Daoy (cell line): ENCODE results near the gene RASAL3. TPM values are rescaled to one million over a fixed set of nuclear protein-coding genes. Genes with fewer than 3 reads are reported as not detected.
"Not testable (repeated sequence)": the region's sequence is repeated elsewhere in the genome, so short reads cannot be mapped to it uniquely, and the experiment has no call there.

Source experiments
- DNase-seq: peaks from one replicate; pipeline ENCODE4 v3.0.0-alpha.2; 2015; ENCODE audit warnings: low read depth
- total RNA-seq: library from RNA; depleted of rRNA; stranded (reverse); fragments of >200 nt; shearing (Covaris generic); gene quantifications from 2 replicates; pipeline ENCODE4 v1.2.3, GENCODE V29; 2014; rRNA removed

Gene RASAL3
- total RNA-seq, 1 experiment from 2014 or later = not detected

DNA sequence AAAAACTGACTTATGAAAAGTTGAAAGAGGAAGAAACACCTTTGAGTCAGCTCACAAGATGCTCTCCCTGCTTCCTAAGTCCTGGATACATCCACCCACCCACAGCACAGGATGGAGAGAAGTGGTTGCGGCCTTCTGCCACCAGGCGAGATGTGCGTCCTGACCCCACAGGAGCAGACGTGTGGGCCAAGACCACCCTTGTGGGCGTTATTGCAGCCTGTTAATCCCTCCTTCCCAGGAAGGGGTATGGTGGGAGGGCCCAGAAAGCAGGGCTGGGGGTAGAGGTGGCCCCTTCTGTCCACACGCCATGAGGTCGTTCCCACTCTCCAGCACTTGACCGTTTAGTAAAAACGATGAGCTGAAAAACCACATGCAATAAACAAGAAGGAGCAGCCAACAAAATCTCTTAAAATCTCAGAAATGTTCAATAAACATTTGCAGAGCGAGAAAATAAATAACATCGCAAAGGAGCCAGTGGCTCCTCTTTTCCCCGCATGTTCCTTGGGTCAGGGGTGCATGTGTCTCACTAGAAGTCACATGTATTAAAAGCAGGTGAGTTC, 43.1 kb downstream of the RASAL3 start:
- no peak for DNase-seq

DNA sequence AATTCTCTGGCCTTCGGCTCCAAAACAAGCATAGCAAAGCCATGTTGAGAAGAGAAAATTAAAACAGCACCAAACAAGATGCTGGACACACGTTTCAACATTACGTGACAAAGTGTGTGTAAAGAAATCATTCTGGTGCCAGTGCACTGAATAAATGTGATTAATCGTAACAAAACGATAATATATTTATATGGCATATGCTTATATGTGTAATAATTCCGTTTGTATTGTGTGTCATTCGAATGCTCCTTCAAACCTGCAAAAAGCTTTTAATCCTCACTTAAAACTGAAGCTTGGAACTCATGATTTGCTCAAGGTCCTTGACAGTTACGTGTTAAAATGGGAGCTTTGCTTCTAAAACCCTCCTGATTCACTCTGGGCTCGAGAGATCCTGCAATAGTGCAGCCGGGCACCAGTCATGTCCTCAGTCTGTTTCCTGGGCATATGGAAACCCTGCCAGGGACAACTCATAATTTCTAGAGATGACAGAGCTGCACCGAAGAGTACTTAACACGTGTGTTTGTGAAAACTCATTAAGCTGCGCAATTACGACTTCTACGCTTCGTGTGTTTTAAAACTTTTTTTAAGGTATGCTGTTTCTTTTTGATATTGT, 44.8 kb downstream of the RASAL3 start:
- DNase-seq = peak; percentile 21

DNA sequence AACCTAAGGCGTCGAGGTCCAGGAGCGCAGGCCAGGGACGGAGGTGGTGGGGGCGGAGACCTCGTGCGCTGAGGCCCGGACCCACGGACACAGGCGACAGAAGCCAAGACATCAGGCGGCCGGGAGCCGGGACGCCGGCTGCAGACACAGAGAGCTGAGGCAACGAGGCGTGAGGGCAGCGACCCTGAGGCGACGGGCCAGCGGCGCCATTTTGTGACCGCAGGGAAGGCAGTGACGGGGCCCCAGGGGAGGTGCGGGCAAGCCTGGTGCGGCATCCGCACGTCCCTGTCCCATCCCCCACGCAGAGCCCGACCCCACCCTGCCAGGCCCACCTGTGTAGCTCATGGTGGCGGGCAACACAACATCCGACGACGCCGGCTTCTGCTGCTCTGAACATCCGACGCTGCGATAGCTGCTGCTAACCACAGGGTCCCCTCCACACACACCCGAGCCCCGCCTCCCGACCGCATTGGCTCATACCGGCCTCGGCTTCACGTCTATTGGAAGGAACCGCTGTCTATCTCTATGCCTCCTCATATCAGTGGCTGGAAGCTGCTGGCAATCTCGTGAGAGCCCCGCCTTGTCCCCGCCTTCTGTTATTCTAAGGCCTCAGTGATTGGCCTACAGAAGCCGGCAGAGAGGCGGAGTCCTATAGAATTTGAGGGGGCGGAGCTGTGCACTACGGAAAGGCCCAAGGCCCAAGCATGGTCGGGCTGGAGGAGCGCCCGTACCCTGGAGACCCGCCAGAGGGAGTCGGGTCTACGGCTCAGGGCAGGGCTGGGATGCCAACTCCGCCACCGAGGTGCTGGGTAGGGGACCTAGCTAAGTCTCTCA, 45.5 kb downstream of the RASAL3 start, which contains the start of gene AKAP8L:
TSS of gene AKAP8L (minus strand) at position 410 of the 834 bp plus-strand sequence. CDS start at position 345, 65 bp downstream.
- DNase-seq = peak; percentile 99

DNA sequence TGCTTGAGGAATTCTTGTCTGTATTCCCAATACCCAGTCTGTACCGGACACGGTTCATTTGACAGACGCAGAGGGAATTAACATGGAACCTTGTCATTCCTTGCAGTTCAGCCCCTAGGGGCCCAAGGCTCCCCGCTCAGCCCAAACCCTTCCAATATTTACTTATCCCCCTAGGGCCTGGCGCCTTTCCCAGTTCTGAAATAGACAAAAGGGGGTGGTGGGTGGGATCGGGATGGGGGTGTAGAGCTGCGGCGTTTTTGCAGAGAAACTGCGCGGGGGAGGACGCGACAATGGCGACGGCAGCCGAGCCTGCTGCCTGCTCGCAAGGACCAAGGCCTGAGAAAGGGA, 46.1 kb downstream of the RASAL3 start:
- DNase-seq = no peak

DNA sequence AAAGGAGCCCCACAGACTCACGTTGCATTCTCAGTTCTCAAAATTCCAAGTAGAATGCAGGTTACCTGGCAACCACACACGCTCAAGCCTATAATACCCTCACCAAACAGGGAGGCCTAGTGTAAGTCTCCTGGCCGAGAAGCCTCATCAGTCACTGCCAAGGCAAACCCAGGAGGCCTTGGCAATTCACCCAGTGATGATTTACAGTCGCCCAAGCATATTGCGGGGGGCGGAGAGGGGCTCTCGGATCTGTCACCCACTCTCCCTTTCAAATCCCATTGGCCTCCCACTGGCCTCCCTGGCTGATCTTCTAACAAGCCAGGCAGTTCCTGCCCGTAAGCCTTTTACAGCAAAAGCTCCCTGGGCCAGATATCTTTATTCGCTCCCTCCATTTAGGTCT, 46.6 kb downstream of the RASAL3 start:
- no peak for DNase-seq

- DNase-seq = no peak
These were observed 51.5 kb downstream of the RASAL3 start for GRCh38 chr19:15412832-15413231.

DNA sequence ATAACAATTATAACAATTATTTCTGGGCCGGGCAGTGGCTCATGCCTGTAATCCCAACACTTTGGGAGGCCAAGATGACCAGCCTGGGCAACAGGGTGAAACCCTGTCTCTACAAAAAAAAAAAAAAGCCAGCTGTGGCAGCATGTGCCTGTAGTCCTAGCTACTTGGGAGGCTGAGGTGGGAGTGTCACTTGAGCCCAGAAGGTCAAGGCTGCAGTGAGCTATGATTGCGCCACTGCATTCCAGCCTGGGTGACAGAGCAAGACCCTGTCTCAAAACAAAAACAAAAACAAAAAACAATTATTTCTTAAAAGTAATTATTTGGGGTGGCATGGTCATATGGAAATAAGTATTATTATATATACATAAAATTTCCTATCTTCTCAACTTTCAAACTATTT, 53.0 kb downstream of the RASAL3 start:
- not testable (repeated sequence) for DNase-seq

- no peak for DNase-seq
These were observed 59.5 kb downstream of the RASAL3 start for GRCh38 chr19:15404780-15405211.

DNA sequence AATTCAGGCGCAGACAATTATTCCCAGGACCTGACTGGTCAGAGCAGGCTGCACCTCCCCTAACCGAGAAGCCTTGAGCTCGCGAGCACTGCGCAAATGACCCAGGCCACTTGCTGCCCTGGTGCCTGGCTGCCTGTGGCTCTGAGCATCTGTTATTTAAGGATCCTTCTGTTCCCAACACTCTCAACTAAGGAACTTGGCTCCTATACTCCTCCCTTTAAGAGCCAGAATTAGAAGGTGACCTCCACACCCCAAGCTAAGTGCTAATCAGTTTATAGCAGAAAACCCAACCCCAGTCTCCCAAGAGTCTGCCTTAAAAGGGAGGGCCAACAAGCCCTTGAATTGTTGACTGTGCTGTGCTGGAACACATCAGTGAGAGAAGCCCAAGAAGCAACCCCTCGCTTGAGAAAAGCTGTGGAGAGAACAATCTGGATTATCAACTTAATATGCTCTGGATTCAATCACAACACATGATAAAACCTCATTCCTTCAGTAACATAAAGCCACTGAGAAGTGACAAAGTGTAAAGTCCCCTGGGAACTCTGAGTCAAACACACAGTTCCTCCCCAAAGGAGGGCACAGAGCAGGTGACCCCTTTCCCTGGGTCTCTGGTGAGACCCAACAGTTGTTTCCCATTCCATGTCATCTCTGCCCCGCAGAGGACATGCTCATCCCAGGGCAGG, 60.1 kb downstream of the RASAL3 start:
- no peak for DNase-seq

GRCh38 chr19:15403151-15403531, 61.2 kb downstream of the RASAL3 start:
- DNase-seq = no peak

DNA sequence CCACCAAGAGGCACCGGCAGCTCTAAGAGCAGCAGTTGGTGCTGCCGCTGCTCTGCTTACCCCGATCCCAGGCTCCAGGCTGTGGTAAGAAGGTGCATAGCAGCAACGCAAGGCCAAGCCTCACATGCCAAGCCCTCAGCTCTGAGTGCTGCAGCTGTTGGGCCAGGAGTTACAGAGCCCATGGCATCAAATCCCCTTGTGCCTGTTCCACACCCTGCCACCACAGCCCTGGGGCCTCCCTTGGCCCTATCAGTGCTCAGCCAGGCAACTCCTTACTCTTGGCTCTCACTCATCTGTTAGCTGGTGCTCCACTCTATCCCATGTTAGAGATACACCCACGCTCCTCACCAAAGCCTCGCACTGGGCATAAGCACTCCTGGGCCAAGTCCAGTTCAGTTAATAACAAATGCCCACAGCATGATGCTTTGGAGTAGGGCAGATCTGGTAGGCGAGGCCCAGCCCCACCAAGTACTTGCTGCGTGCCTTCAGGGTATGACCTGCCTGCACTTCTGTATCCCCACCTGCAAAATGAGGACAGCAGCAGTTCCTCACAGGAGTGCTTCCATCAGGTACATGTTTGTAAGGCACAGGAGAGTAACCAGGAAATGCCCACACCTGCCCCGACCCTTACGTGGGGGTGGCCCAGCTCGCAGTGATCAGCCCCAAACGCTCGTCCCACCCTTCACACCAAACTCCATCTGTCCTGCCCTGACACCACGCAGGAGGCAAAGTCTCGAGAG, 61.8 kb downstream of the RASAL3 start:
- DNase-seq = no peak

Other genes with a start within 250 kb of the RASAL3 start
- gene EPHX3, start 232.1 kb downstream of the RASAL3 start, total RNA-seq = 0.11 TPM in 1 of 2 replicates, not detected in the other
- gene BRD4, start 132.0 kb downstream of the RASAL3 start, total RNA-seq = 11.1 and 12.1 TPM in 2 replicates
- 15.4 and 18.6 TPM in 2 replicates for gene AKAP8, start 84.8 kb downstream of the RASAL3 start, total RNA-seq
- 59.0 and 77.6 TPM in 2 replicates for gene AKAP8L, start 45.6 kb downstream of the RASAL3 start, total RNA-seq
- 5.7 and 7.0 TPM in 2 replicates for gene WIZ, start 14.6 kb downstream of the RASAL3 start, total RNA-seq
- gene PGLYRP2, start 15.0 kb upstream of the RASAL3 start, total RNA-seq = 0.17 TPM in 1 of 2 replicates, not detected in the other
- gene CYP4F22, start 44.0 kb upstream of the RASAL3 start, total RNA-seq = 0.46 and 0.89 TPM in 2 replicates
- gene CYP4F8, start 150.7 kb upstream of the RASAL3 start, total RNA-seq = not detected in 2 replicates
- gene CYP4F3, start 176.4 kb upstream of the RASAL3 start, total RNA-seq = not detected in 2 replicates
- 0.29 and 0.51 TPM in 2 replicates for gene CYP4F12, start 208.5 kb upstream of the RASAL3 start, total RNA-seq